DMS 273 (cell line): Measurements from ENCODE around the gene UBE2L5.
"Not testable (repeated sequence)": the region's sequence is repeated elsewhere in the genome, so short reads cannot be mapped to it uniquely, and the experiment has no call there.

Experiments used
- DNase-seq: peaks from one replicate; lab custom pipeline; 2025; ENCODE audit not compliant: unreplicated experiment; lab: John Stamatoyannopoulos, UW

The UBE2L5 gene

DNA sequence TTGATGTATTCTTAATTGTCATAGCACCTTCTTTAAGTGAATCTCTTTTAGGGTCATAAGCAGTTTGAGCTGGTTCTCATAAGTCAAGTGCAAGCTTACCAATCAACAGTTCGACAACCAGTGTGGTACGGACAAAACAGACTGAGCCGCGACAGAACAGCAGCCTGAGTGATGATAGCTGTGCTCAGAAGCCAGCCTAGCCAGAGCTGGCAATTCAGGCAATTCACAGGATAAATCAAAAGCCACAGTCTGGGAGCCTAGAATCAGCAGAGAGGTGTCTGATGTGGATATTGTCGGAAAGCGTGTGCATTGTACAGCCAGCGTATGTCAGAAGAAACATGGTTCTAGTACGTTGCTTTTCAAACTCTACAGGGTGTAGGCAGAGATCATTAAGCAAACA, 14.9 kb downstream of the UBE2L5 start:
- DNase-seq, result no peak

DNA sequence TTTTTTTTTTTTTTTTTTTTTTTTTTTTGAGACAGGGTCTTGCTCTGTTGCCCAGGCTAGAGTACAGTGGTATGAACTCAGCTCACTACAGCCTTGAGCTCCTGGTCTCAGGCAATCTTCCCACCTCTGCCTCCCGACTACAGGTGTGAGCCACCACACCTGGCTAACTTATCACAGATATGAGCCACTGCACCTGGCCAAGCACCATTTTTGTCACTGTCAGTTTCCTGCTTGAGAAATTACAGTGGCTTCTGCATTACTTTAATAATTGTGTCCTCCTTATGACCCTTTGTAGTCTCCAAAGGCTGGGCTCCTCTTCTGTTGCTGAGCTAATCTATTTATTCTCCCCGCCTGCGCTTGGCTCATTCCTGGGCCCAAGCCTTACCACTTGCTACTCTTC, 16.0 kb downstream of the UBE2L5 start:
- DNase-seq, result no peak

DNA sequence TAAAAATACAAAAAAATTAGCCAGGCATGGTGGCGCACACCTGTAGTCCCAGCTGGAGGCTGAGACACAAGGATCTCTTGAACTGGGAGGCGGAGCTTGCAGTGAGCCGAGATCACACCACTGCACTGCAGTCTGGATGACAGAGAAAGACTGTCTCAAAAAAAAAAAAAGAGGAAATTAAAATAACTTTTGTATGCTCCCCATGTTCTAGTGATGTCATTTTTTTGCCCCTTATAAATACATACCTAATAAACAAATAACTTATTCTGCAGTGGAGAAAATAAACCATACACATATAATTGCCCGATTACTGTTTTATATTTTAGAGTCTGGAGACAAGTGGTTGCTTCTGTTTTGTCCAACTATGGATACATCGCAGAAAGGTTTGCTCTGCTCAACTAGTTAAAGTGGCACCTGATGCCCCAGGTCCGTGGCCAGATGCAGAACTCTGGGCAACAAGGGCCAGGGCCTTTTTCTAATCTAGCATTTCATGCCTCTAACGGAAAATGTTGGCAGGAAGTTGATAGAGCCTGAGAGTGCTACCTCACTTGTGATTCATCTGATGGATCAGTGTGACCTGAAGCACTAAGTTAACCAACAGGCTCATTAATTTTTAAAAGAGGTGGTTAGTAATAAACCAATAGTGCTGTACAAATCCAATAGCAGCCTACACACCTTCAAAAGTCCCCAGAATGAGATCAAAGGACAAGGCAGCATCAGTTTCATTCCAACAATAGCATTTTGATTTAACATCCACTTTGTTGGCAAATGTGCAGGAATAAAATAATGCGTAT, 18.8 kb downstream of the UBE2L5 start:
- no peak for DNase-seq

DNA sequence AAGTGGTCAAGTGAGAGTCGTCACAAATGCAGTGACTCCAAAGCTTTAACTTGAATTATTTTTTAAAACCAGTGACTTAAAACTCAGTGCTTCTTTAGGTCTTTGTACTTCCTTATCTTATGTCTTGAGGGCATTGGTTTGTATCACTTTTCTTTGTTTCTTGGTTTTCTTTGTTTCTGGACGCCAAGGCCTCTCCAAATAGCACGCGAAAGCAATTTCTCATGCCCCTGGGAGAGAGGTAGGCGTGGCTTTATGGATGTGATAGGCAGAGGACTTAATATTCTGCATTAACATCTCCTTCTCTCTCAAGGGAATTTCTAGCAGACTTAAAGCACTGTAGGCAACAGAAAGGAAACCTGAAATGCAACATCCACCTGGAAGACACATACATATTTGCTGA, 20.6 kb downstream of the UBE2L5 start:
- no peak for DNase-seq

- DNase-seq, result not testable (repeated sequence)
Measured at GRCh38 chr13:30443491-30443890, 21.2 kb downstream of the UBE2L5 start.

DNA sequence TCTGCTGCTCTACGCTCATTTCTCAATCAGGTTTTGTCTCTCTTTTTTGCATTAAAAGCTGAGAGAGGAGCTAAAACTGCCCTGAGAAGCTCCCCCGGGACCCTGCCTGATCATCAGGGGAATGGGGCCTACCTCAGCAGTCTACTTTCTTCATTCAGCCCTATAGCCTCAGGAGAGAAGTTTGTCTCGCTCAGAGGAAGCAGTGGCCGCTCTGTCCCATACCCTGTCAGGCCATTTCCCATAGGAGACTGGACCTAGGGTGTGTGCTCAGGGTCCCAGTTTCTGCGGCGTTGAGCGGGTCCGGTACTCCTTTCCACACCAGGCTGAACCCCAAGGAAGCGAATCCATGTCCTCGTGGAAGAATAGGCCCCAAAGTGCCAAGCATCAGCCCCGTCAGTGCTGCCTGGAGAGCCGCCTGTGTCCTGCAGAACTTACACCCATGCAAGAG, 21.7 kb downstream of the UBE2L5 start:
- no peak for DNase-seq

DNA sequence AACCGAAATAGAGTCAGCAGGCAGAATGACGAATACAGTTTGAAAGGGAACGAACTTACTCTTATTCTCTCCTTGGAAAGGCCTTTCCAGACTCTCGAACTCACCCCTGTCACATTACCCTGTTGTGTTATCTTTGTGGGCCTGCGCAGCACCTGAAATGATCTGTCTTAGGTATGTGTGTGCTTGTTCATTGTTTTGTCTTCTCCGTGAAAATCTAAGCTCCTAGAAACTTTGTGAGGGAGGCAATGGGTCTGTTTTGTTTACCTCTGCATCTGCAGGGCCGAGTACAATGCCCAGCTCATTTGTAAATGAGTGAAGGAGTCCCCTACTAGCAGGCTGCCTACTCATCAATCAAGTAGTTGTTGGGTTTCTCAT, 23.8 kb downstream of the UBE2L5 start:
- no peak for DNase-seq

- no peak for DNase-seq
Measured at GRCh38 chr13:30448441-30448840, 26.1 kb downstream of the UBE2L5 start.

DNA sequence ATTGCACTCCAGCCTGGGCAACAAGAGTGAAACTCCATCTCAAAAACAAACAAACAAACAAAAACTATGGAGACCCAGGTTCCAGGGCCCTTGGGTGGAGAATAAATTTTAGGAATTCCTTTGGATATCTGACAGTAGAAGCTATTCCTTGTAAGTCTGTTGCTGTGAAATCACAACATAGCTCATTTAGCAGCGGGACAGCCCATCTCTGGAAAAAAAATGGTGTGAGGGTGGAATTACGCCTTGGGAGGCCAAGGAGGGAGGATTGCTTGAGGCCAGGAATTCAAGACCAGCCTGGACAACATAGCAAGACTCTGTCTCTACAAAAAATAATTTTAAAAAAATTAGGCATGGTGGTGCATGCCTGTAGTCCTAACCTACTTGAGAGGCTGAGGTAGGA, 27.8 kb downstream of the UBE2L5 start:
- no peak for DNase-seq

DNA sequence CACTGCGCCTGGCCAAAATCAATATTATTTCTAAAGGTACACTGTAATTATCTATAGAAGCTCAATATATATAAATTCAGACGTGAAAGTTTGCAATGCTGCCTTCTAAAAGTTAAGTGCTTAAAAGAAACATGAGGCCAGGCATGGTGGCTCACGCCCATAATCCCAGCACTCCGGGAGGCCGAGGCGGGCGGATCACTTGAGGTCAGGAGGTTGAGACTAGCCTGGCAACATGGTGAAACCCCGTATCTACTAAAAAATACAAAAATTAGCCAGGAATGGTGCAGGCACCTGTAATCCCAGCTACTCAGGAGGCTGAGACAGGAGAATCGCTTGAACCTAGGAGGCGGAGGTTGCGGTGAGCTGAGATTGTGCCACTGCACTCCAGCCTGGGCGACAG, 29.2 kb downstream of the UBE2L5 start:
- not testable (repeated sequence) for DNase-seq

GRCh38 chr13:30453727-30454126, 31.4 kb downstream of the UBE2L5 start:
- DNase-seq, result peak; percentile 19

- no peak for DNase-seq
Measured at GRCh38 chr13:30454991-30455390, 32.7 kb downstream of the UBE2L5 start.

- no peak for DNase-seq
Measured at GRCh38 chr13:30456290-30456689, 34.0 kb downstream of the UBE2L5 start.

DNA sequence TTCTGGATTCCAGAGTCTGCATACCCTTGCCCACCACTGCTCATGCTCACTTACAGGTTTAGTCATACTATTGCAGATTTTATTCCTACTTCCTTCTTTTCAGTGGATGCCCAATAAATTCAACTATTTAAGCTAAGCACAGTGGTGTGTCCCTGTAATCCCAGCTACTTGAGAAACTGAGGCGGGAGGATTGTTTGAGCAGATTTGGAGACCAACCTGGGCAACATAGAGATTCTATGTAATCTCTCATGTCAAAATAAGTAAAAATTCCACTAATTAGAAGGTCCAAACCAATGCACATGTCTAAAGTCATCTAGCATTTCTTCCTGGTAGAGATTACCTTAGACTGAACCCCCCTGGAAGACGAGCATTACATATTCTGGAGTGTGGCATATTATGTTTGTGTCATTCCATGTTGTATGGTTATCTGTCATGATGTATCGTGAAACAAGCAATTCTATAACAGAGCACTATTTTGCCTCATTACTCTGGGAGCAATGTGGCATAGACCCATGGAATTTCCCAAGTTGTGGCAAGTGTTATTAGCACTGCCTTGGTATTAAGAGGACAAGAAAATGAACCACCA, 35.1 kb downstream of the UBE2L5 start:
- peak; percentile 32 for DNase-seq

- peak; percentile 5 for DNase-seq
Measured at GRCh38 chr13:30461279-30462066, 39.2 kb downstream of the UBE2L5 start.

- DNase-seq, result peak; percentile 60
Measured at GRCh38 chr13:30463787-30464495, 41.6 kb downstream of the UBE2L5 start.

- DNase-seq, result peak; percentile 91
Measured at GRCh38 chr13:30464496-30465342, 42.4 kb downstream of the UBE2L5 start.

DNA sequence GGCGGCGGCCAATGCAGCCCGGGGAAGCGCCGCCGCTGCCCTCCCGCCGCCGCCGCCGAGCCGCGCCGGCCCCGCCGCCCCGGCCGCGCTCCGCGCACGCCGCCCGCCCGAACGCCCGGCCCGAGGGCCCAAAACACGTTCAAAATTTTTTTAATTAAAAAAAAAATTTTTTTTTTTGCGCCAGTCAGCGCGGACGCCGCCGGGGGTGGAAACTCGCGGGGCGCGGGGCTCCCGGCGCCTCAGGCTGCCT, 43.0 kb downstream of the UBE2L5 start:
- DNase-seq, result peak; percentile 35

- peak; percentile 98 for DNase-seq
Measured at GRCh38 chr13:30465593-30466357, 43.5 kb downstream of the UBE2L5 start, which contains the start of gene HMGB1. HMGB1 (minus strand) TSS chr13:30465936; CDS start chr13:30463680, 2,256 bp downstream.

- DNase-seq, result peak; percentile 46
Measured at GRCh38 chr13:30466358-30466714, 44.0 kb downstream of the UBE2L5 start.
